Astrocyte of the spinal cord (primary cell): ENCODE results near the gene STX16.
A peak's percentile ranks its signal among the peaks of the same experiment; 100 is the strongest.

ENCODE experiments used
- DNase-seq: peaks from one replicate; pipeline ENCODE4 v3.0.0; 2011; ENCODE audit warnings: low read depth, low spot score
- H3K4me3 ChIP-seq: 2 replicates; pipeline ENCODE4 v1.5.1; 2011; ENCODE audit warnings: low read depth, mild to moderate bottlenecking, low read length, moderate library complexity
- CTCF ChIP-seq: IDR thresholded peaks from 2 replicates; pipeline ENCODE4 v1.5.1; 2012; ENCODE audit warnings: low read depth, mild to moderate bottlenecking, low read length, inconsistent platforms
- in situ Hi-C: cut with HindIII; loops from 2 replicates; pipeline ENCODE4 v1.10.0; 2017; ENCODE audit warnings: low sequenced_read_pairs

The STX16 gene

GRCh38 chr20:58608096-58608840, 42.8 kb upstream of the STX16 start:
- no peak overlapping the region for H3K4me3 ChIP-seq
- in situ Hi-C loops: no loop called here
- no peak for TF ChIP-seq CTCF
- no peak for DNase-seq

GRCh38 chr20:58609026-58609425, 42.1 kb upstream of the STX16 start:
- no peak for DNase-seq
- H3K4me3 ChIP-seq: no peak overlapping the region
- TF ChIP-seq CTCF: no peak
- in situ Hi-C loops: no loop called here

- in situ Hi-C loops: no loop called here
- H3K4me3 ChIP-seq: no peak overlapping the region
- DNase-seq: no peak
- no peak for TF ChIP-seq CTCF
Measured at GRCh38 chr20:58610071-58610800, 40.8 kb upstream of the STX16 start.

GRCh38 chr20:58610811-58611210, 40.3 kb upstream of the STX16 start:
- no peak for DNase-seq
- in situ Hi-C loops: no loop called here
- no peak overlapping the region for H3K4me3 ChIP-seq
- no peak for TF ChIP-seq CTCF

GRCh38 chr20:58611236-58612030, 39.6 kb upstream of the STX16 start:
- TF ChIP-seq CTCF: no peak
- H3K4me3 ChIP-seq: no peak overlapping the region
- no peak for DNase-seq
- in situ Hi-C loops: no loop called here

GRCh38 chr20:58612121-58612691, 38.9 kb upstream of the STX16 start:
- H3K4me3 ChIP-seq: no peak overlapping the region
- in situ Hi-C loops: no loop called here
- no peak for TF ChIP-seq CTCF
- DNase-seq: peak; percentile 55
